Measurements from ENCODE around the gene ADGRL3.

The ADGRL3 gene

DNA sequence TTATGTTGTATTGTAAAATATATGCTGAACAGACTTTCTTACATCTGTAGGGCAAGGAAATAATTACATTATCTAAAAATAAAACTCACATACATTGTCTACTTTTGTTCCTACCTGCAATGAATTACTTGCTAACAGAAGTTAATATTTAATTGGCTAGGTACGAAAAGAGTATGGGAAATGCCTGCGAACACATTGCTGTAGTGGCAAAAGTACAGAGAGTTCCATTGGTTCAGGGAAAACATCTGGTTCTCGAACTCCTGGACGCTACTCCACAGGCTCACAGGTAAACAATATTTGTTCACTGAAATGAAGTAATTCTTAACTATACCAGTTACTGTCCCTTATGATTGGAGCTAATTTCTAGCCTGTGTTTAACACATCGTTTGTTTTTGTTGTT lies 837.4 kb downstream of the ADGRL3 start:
- no peak for DNase-seq

DNA sequence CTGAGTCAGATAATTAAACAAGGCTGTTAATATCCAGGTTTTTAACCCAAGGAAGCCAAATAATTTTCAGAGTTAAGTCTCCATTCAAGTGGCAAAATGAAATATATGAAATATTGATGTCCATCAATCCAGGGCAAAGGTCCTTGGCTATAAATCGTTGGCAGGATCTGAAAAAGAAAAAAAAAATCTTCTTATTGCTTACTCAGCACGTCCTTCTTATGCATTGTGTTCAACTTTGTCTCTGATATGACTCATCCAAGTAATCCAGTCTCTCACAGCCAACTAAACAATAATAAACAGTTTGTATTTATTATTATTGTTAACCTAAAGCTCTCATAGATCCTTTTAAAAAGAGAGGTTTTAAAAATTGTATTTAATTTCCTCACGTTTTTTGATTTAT lies 851.2 kb downstream of the ADGRL3 start:
- DNase-seq: no peak

DNA sequence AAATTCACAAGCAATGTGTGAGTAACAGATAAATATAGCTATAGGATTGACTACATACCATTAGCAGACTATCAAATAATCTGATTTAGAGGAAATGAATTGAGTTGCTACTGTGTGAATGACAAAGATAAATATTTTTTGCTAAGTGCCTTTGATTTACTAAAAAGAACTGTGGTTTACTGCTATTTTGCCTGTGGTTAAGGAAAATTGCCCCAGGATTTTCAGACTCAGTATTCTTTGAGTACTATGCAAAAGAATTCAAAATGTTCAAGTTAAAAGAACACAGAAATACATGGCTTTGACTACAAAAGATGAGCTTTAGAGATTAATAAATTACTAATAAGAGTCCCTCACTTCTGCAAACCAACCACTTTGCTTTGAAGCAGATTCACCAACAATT lies 853.8 kb downstream of the ADGRL3 start:
- no peak for DNase-seq

- no peak for DNase-seq
These were observed 856.9 kb downstream of the ADGRL3 start for GRCh38 chr4:62057031-62057430.

DNA sequence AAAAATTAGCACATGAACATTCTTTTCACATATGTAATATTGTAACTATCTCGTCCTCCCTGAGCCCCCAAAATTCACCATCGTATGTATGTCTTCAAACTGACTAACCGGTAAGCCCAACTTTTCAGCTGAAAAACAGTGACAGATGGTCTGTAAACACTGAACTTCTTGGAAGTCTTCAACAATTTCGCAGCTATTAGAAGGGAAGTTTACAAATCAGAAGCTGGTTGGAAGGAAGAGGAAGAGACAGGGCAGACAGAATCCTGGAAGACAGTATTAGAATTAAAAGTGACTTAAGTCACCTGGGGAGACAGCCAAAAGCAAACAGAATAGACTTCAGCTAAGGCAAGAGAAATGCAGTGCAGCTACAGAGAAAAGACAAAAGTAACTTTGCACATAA lies 858.4 kb downstream of the ADGRL3 start:
- no peak for DNase-seq

DNA sequence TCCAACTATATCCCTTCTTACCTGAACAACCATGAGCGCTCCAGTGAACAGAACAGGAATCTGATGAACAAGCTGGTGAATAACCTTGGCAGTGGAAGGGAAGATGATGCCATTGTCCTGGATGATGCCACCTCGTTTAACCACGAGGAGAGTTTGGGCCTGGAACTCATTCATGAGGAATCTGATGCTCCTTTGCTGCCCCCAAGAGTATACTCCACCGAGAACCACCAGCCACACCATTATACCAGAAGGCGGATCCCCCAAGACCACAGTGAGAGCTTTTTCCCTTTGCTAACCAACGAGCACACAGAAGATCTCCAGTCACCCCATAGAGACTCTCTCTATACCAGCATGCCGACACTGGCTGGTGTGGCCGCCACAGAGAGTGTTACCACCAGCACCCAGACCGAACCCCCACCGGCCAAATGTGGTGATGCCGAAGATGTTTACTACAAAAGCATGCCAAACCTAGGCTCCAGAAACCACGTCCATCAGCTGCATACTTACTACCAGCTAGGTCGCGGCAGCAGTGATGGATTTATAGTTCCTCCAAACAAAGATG lies 870.2 kb downstream of the ADGRL3 start:
- no peak for DNase-seq

DNA sequence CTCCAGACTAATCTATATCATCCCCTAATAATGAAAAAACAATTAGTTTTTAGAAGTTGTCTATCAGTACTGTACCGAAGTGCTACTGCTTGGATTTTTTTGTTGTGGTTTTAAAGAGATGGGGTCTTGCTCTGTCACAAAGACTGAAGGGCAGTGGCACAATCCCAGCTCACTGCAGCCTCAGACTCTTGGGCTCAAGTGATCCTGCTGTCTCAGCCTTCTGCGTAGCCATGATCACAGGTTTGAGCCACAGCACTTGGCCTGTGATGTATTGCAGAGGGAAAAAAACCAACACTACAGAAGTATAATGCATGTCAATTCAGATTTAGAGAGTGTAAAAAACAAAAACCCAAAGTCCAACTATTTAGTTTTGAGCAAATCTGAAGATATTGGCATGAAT lies 875.0 kb downstream of the ADGRL3 start:
- no peak for DNase-seq

DNA sequence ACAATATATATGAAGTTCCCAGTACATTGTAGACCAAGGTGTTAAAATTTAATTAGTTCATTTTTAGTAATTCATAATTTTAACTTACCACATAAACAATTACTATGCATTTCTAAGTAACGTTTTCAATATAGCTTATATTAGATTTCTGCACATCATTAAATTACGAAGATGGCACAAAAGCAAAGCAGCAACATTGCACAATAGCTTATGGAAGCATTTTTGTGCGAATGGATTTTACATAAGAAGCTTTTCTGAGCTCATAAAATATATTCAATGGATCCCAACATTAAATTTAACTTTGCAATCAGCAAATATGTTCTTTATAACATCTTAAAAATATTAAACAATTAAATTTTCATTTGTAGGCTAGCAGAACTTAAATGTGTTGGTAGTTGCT lies 875.4 kb downstream of the ADGRL3 start:
- no peak for DNase-seq

- no peak for DNase-seq
These were observed 877.3 kb downstream of the ADGRL3 start for GRCh38 chr4:62077406-62077805.

DNA sequence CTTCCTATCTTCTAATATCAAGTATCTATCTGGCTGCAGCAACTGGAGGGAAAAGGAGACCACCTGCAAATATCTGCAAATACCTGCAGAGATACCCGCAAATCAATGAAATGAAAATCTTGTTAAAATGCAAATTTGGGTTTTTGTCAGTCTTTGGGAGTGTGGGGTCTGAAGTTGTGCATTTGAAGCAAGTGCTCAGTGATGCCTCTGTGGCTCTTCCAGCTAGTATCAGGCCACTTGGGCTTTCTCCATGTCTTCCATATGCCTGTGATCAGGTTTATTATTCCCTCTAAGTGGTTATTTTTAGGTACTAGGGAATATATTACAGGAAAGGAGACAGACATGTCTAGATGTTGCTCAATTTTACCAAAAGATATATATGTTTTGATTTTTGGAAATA lies 880.3 kb downstream of the ADGRL3 start:
- no peak for DNase-seq

- DNase-seq: no peak
These were observed 887.6 kb downstream of the ADGRL3 start for GRCh38 chr4:62087706-62088105.

GRCh38 chr4:62093735-62094134 lies 893.6 kb downstream of the ADGRL3 start:
- DNase-seq: no peak

- no peak for DNase-seq
These were observed 896.8 kb downstream of the ADGRL3 start for GRCh38 chr4:62096881-62097280.

DNA sequence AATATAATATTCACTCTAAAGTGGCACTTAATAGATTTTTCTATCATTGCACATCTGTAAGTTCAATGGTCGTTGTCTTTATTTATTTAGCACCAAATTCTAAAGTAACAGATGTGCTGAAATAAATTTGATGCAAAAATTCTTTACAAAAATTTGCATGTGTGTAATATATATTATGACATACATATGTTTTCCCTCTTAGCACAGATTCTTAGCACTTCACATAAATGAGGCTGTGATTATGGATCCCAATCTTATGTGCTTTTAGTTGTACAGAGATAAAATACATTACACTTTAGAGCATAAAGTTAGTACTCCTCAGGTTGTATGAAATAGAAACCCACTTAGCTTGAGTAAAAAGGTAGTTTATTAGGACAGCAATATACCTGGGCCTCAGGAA lies 915.1 kb downstream of the ADGRL3 start:
- no peak for DNase-seq

DNA sequence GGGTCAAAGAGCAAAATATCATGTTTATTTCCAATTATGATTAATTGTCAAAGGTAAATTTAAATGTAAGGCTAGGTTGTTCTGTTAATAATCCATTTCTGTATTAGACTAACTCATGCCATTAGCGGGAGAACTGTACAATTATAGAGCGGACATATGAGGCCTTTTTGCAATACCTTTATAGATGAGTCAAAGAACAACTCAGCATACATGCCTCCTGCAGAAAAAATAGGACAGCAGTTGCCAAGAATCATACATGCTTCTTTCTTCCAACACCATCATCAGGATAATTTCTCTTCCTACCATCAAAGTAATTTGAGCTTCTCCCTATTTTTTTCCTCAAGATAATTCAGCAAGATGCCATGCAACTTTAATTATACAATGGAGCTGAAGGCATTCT lies 917.8 kb downstream of the ADGRL3 start:
- DNase-seq: no peak

GRCh38 chr4:62118558-62118957 lies 918.4 kb downstream of the ADGRL3 start:
- DNase-seq: no peak

GRCh38 chr4:62119195-62119594 lies 919.1 kb downstream of the ADGRL3 start:
- DNase-seq: no peak

DNA sequence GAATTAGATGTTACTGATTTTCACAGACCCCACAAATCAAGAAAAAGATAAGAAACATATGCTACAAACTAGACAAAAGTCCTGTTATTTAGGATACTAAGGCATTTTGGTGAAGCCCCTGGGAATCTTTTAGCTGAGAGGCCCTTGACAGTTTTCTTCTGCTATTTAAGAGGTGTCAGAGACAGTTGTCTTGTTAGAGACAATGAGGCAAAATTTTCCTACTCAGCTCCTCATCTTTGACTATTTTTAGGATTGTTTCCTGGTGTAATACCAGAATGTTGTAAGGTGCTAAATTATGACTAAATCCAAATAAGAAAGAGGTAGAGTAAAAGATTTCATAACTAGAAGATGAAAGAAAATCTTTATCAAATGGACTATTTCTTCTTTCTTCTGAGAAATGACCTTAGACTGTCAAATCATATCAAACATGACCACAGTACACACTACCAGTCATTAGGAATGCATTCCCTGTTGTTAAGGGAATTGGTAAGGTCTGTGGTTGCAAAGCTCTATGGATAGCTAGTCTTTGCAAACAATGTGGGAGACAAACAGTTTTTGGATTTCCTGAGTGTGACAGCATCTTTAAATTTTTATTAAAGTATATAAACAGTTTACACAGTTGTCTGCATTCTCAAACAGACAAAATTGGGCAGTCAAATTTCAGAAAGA lies 926.1 kb downstream of the ADGRL3 start:
- no peak for DNase-seq

Measured in T-helper 9 cell (primary cell).